ENCODE measurements around the gene PTPRN2. TPM values are rescaled to one million over a fixed set of nuclear protein-coding genes. Genes with fewer than 3 reads are reported as not detected.
A peak's percentile ranks its signal among the peaks of the same experiment; 100 is the strongest.

The PTPRN2 gene
- total and polyA plus RNA-seq, 2 donors (not counting 3 experiments of a cell fraction or from before 2014, with no cell fraction given) = 0.62 to 0.88 TPM

DNA sequence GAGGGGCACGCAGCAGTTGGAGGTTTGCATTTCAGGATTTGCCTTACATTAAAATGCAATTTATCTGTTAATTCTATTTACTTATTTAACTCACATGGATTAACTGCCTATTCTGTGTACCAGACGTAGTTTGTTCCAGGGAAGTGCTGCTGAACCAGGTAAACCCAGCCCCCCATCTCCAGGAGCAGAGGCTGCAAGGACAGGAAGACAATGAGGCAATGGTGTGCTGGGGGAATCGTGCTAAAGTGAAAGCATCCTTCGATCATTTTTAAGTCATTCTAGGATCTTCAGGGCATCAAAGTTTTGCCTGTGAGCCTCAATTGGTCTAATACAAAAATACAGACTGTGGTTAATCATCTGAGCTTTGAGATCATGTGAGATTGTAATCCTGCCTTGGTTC, 1084.4 kb downstream of the PTPRN2 start:
- dilution Hi-C loops (cut with MboI; ENCODE audit: extremely low pct_ligation_motif_present, low sequenced_read_pairs) = no loop called here
- no peak for TF ChIP-seq GATA2 (IDR thresholded peaks at IDR 0.05; ENCODE audit: insufficient read depth, insufficient read length, low read depth, low read length)
- no peak for TF ChIP-seq POLR2A (IDR thresholded peaks at IDR 0.05; ENCODE audit: low read depth, low read length)
- peak overlapping the region in 2 of 3 experiments; percentile 8 to 12 for H3K4me3 ChIP-seq (replicated peaks in 1 of 3; ENCODE audit: insufficient read depth in 1 of 3, low read depth in 1 of 3, low read length in 3 of 3)
- peak overlapping the region; percentile 61 for H3K27ac ChIP-seq (ENCODE audit: insufficient read depth, low read depth, low read length)
- peaks cover 9% of the 10 kb centered on the region for H3K4me1 ChIP-seq (ENCODE audit: control insufficient read depth, extremely low read depth, insufficient read depth, low read length)
- H4K20me1 ChIP-seq (replicated peaks; ENCODE audit: control insufficient read depth, extremely low read depth, insufficient read depth, low read length) = no peaks in the 10 kb centered on the region
- CTCF ChIA-PET = no interaction called here
- FAIRE-seq (no peak), DNase-seq (ENCODE audit: low read depth, low spot score) (no peak)
- no peaks in the 10 kb centered on the region for H3K36me3 ChIP-seq (ENCODE audit: control insufficient read depth in 2 of 2, extremely low read depth in 1 of 2, insufficient read depth in 2 of 2, low read length in 2 of 2)
- H3K4me2 ChIP-seq (ENCODE audit: insufficient read depth, low read length) = peak overlapping the region; percentile 49
- POLR2A ChIA-PET = no interaction called here
- H3K79me2 ChIP-seq (ENCODE audit: control insufficient read depth, insufficient read depth, low read length) = no peaks in the 10 kb centered on the region
- intact Hi-C loops (cut with micrococcal nuclease) = loop anchor here (1.0 kb wide), 1 partner anchor 70 kb away; no protein-coding TSS in a partner anchor
- no peaks in the 10 kb centered on the region for H3K9me3 ChIP-seq (replicated peaks; ENCODE audit: control insufficient read depth, insufficient read depth, low read length)
- peak overlapping the region; percentile 40 for H3K9ac ChIP-seq (replicated peaks; ENCODE audit: extremely low read depth, insufficient read depth, low read length)
- BruUV-seq (replicated peaks) = TSS peak; percentile 73
- peak overlapping the region; percentile 19 for H2AFZ ChIP-seq (ENCODE audit: low read depth, low read length)
- no peaks in the 10 kb centered on the region for H3K9me1 ChIP-seq (replicated peaks; ENCODE audit: control insufficient read depth, extremely low read depth, insufficient read depth, low read length)
- no peaks in the 10 kb centered on the region for H3K27me3 ChIP-seq (ENCODE audit: control insufficient read depth in 2 of 2, insufficient read depth in 2 of 2, low read length in 2 of 2)

DNA sequence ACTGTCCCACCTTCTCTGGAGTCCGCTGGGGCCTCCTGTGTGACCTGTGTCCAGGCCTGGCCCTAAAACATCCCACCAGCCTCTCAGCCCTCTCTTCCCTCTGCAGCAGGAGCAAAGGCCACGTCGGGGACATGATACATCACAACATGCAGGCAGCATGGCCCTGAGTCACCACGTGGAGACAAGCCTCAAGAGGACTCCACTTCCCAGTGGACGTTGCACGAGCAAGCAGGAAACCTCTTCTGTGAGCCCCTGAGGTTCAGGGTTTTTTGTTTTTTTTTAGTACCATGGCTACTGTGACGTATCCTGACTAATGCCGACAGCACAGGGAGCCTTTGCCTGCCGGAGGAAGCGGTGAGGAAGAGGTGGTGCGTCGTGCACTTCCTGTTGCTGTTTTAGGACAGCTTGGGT, 1084.9 kb downstream of the PTPRN2 start:
- H2AFZ ChIP-seq (ENCODE audit: low read depth, low read length) = peak overlapping the region; percentile 25
- CTCF ChIA-PET = no interaction called here
- dilution Hi-C loops (cut with MboI; ENCODE audit: extremely low pct_ligation_motif_present, low sequenced_read_pairs) = no loop called here

More for the DNA sequence above, 1084.9 kb downstream of the PTPRN2 start:
- Histone ChIP-seq H3K9ac (replicated peaks; ENCODE audit: extremely low read depth, insufficient read depth, low read length) (peak overlapping the region; percentile 40), H3K36me3 (ENCODE audit: control insufficient read depth in 2 of 2, extremely low read depth in 1 of 2, insufficient read depth in 2 of 2, low read length in 2 of 2) (no peaks in the 10 kb centered on the region), H4K20me1 (replicated peaks; ENCODE audit: control insufficient read depth, extremely low read depth, insufficient read depth, low read length) (no peaks in the 10 kb centered on the region), H3K79me2 (ENCODE audit: control insufficient read depth, insufficient read depth, low read length) (no peaks in the 10 kb centered on the region), H3K27ac (ENCODE audit: insufficient read depth, low read depth, low read length) (peak overlapping the region; percentile 61), H3K27me3 (ENCODE audit: control insufficient read depth in 2 of 2, insufficient read depth in 2 of 2, low read length in 2 of 2) (no peaks in the 10 kb centered on the region), H3K9me3 (replicated peaks; ENCODE audit: control insufficient read depth, insufficient read depth, low read length) (no peaks in the 10 kb centered on the region), H3K4me2 (ENCODE audit: insufficient read depth, low read length) (peak overlapping the region; percentile 49), H3K4me3 (replicated peaks in 1 of 3; ENCODE audit: insufficient read depth in 1 of 3, low read depth in 1 of 3, low read length in 3 of 3) (peak overlapping the region in 1 of 3 experiments; percentile 8), H3K9me1 (replicated peaks; ENCODE audit: control insufficient read depth, extremely low read depth, insufficient read depth, low read length) (no peaks in the 10 kb centered on the region), H3K4me1 (ENCODE audit: control insufficient read depth, extremely low read depth, insufficient read depth, low read length) (peaks cover 9% of the 10 kb centered on the region)
- POLR2A ChIA-PET = no interaction called here
- peak; percentile 93 for FAIRE-seq
- no TSS peak for BruUV-seq (replicated peaks)
- peak; percentile 86 for DNase-seq (ENCODE audit: low read depth, low spot score)
- intact Hi-C loops (cut with micrococcal nuclease) = loop anchor here (1.0 kb wide), 2 partner anchors 67 to 69 kb away; no protein-coding TSS in a partner anchor
- TF ChIP-seq, protein P1, sequence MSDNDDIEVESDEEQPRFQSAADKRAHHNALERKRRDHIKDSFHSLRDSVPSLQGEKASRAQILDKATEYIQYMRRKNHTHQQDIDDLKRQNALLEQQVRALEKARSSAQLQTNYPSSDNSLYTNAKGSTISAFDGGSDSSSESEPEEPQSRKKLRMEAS (IDR thresholded peaks at IDR 0.05; ENCODE audit: insufficient read depth, insufficient read length) = peak; percentile 98
- TF ChIP-seq JUN (IDR thresholded peaks at IDR 0.05; ENCODE audit: borderline replicate concordance, insufficient read depth, insufficient read length, low read depth) (peak; percentile 71), EZH2 (IDR thresholded peaks at IDR 0.05; ENCODE audit: borderline replicate concordance, low read depth, low read length, severe bottlenecking) (no peak), POLR2A (IDR thresholded peaks at IDR 0.05; ENCODE audit: low read depth, low read length) (no peak), POLR2AphosphoS5 (IDR thresholded peaks at IDR 0.05; ENCODE audit: insufficient read depth, low read depth, low read length) (peak; percentile 31), FOS (IDR thresholded peaks at IDR 0.05; ENCODE audit: borderline replicate concordance, insufficient read depth, low read length) (no peak), MYC (IDR thresholded peaks at IDR 0.05; ENCODE audit: low read depth, low read length) (peak; percentile 87), GATA2 (IDR thresholded peaks at IDR 0.05; ENCODE audit: insufficient read depth, insufficient read length, low read depth, low read length) (no peak)
- TF ChIP-seq, protein P2, sequence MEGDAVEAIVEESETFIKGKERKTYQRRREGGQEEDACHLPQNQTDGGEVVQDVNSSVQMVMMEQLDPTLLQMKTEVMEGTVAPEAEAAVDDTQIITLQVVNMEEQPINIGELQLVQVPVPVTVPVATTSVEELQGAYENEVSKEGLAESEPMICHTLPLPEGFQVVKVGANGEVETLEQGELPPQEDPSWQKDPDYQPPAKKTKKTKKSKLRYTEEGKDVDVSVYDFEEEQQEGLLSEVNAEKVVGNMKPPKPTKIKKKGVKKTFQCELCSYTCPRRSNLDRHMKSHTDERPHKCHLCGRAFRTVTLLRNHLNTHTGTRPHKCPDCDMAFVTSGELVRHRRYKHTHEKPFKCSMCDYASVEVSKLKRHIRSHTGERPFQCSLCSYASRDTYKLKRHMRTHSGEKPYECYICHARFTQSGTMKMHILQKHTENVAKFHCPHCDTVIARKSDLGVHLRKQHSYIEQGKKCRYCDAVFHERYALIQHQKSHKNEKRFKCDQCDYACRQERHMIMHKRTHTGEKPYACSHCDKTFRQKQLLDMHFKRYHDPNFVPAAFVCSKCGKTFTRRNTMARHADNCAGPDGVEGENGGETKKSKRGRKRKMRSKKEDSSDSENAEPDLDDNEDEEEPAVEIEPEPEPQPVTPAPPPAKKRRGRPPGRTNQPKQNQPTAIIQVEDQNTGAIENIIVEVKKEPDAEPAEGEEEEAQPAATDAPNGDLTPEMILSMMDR (IDR thresholded peaks at IDR 0.05; ENCODE audit: extremely low read depth in 1 of 2, insufficient read depth in 1 of 2, low read depth in 1 of 2, low read length in 2 of 2) = no peak

All from endothelial cell of umbilical vein (primary cell).